GM12878 (cell line): ENCODE results near the gene CST6. TPM values are rescaled to one million over a fixed set of nuclear protein-coding genes. Genes with fewer than 3 reads are reported as not detected.

Source experiments
- ATAC-seq: fragments of 200-7000 bp; cut with Tn5 transposase; 3 replicates; pipeline ENCODE4 v1.9.1; 2020; ENCODE audit warnings: mild to moderate bottlenecking, moderate library complexity
- BruUV-seq: library from RNA; stranded (reverse); fragments of 400-500 nt; replicated peaks from 2 replicates; lab custom pipeline; 2021; lab: Mats Ljungman, UMichigan
- CTCF ChIA-PET: fragments of 300-600 bp; sonication (Branson Sonifier 250); formaldehyde crosslinking; extraction: SDS; loops from one replicate; lab custom pipeline; 2021; ENCODE audit warnings: inconsistent platforms; lab: Yijun Ruan, JAX
- POLR2A ChIA-PET: fragments of 350-600 bp; formaldehyde crosslinking; extraction: SDS; loops from one replicate; lab custom pipeline; 2021; ENCODE audit warnings: inconsistent platforms; lab: Charles Lee
- RAD21 ChIA-PET: fragments of 300-600 bp; sonication (Branson Sonifier 250); formaldehyde crosslinking; loops from one replicate; lab custom pipeline; 2023; ENCODE audit warnings: antibody characterized with exemption; ENCODE audit not compliant: unreplicated experiment; lab: Charles Lee
- SMC1A ChIA-PET: fragments of 300-600 bp; sonication (Branson Sonifier 250); formaldehyde crosslinking; loops from one replicate; lab custom pipeline; 2023; ENCODE audit not compliant: unreplicated experiment, uncharacterized antibody; lab: Charles Lee
- DNase-seq: peaks from one replicate; pipeline ENCODE4 v3.0.0-alpha.2; 2011; ENCODE audit warnings: low read depth, low spot score
- FAIRE-seq: peaks from 3 replicates; lab custom pipeline; 2011; peaks lifted over from hg19 to GRCh38; lab: Jason Lieb, UNC
- H2AFZ ChIP-seq: 2 replicates; pipeline ENCODE4 v1.6.0; 2011; ENCODE audit warnings: low read depth, low read length, control low read depth; ENCODE audit not compliant: control insufficient read depth
- H3K27ac ChIP-seq: 2 replicates; pipeline ENCODE4 v1.5.1; 2011; ENCODE audit warnings: control low read depth; ENCODE audit not compliant: control insufficient read depth, insufficient read depth
- H3K27me3 ChIP-seq, 2 experiments: replicated peaks in 1 of 2; 2 replicates each; pipeline versions ENCODE4 v1.6.0 to v1.6.1; 2011; ENCODE audit warnings: low read length in 1 of 2; ENCODE audit not compliant: control insufficient read depth in 2 of 2, insufficient read depth in 2 of 2
- H3K36me3 ChIP-seq, 2 experiments: 2 replicates each; pipeline ENCODE4 v1.5.1; 2011; ENCODE audit warnings: low read length in 1 of 2; ENCODE audit not compliant: control insufficient read depth in 2 of 2, insufficient read depth in 2 of 2
- H3K4me1 ChIP-seq: 2 replicates; pipeline ENCODE4 v1.6.1; 2011; ENCODE audit warnings: mild to moderate bottlenecking, low read length, moderate library complexity, mixed read lengths; ENCODE audit not compliant: control insufficient read depth, insufficient read depth
- H3K4me2 ChIP-seq: 2 replicates; pipeline ENCODE4 v1.6.0; 2011; ENCODE audit warnings: control low read depth; ENCODE audit not compliant: control insufficient read depth, insufficient read depth
- H3K4me3 ChIP-seq: fragments of 200-600 bp; sonication (generic); 2 replicates; pipeline ENCODE4 v1.5.1; 2016
- H3K79me2 ChIP-seq: 2 replicates; pipeline ENCODE4 v1.6.0; 2011; ENCODE audit warnings: low read length; ENCODE audit not compliant: control insufficient read depth, insufficient read depth
- H3K9ac ChIP-seq: 2 replicates; pipeline ENCODE4 v1.8.0; 2011; ENCODE audit warnings: low read length, control low read depth, mixed read lengths; ENCODE audit not compliant: control insufficient read depth, insufficient read depth
- H3K9me3 ChIP-seq: replicated peaks from 3 replicates; pipeline ENCODE4 v1.5.1; 2011; ENCODE audit warnings: mild to moderate bottlenecking, low read length; ENCODE audit not compliant: control insufficient read depth, insufficient read depth
- H4K20me1 ChIP-seq: 2 replicates; pipeline ENCODE4 v1.6.0; 2011; ENCODE audit not compliant: control insufficient read depth, insufficient read depth
- CREB1 ChIP-seq: IDR thresholded peaks from 2 replicates; pipeline ENCODE4 v1.6.1; 2012; ENCODE audit warnings: low read depth, mild to moderate bottlenecking, inconsistent platforms
- IRF5 ChIP-seq: fragments of 450-650 bp; IDR thresholded peaks from 2 replicates; pipeline ENCODE4 v1.6.1; 2017; ENCODE audit warnings: borderline replicate concordance
- POLR2A ChIP-seq: IDR thresholded peaks from 2 replicates; pipeline ENCODE4 v1.6.1; 2011; ENCODE audit warnings: low read depth, mild to moderate bottlenecking, low read length
- RAD21 ChIP-seq: IDR thresholded peaks from 2 replicates; pipeline ENCODE4 v1.6.1; 2011; ENCODE audit warnings: mild to moderate bottlenecking, low read depth, low read length, moderate library complexity; ENCODE audit not compliant: insufficient read depth
- STAT1 ChIP-seq: fragments of 450-650 bp; conservative IDR thresholded peaks from 2 replicates; pipeline ENCODE4 v1.6.1; 2014; ENCODE audit warnings: antibody characterized with exemption, mild to moderate bottlenecking
- WGBS: methylation state at CpG from one replicate; pipeline ENCODE4 v1.1.6; 2016; ENCODE audit warnings: low lambda C conversion rate; ENCODE audit not compliant: insufficient replicate concordance, insufficient coverage; ENCODE audit errors: missing lambda C conversion rate; 5-methylcytosine and 5-hydroxymethylcytosine counted together
- in situ Hi-C: fragments of 300-500 bp; cut with MboI; formaldehyde crosslinking; loops from 9 replicates; pipeline ENCODE4 v1.14.3; 2018; ENCODE audit warnings: mixed read lengths
- intact Hi-C: fragments of 100-400 bp; cut with micrococcal nuclease; formaldehyde crosslinking; loops from one replicate; pipeline ENCODE4 v1.14.2; 2022; ENCODE audit not compliant: unreplicated experiment
- polyA plus RNA-seq, 11 experiments: library from polyadenylated mRNA; depleted of rRNA in 4 of 11; unstranded in 6 of 11; stranded (reverse) in 5 of 11; fragments of >200 nt; fragmentation: Nextera tagmentation in 4 of 11; fragmentation: Illumina TruSeq in 1 of 11; extraction: Ambion mirVana in 4 of 11; extraction: Trizol in 1 of 11; gene quantifications; 1 replicate in 1 of 11; 2 replicates in 10 of 11; pipeline versions ENCODE4 v1.2.1 to v1.2.3, GENCODE V29; 2011 to 2016; ENCODE audit warnings: inconsistent platforms in 2 of 11, missing spikeins in 2 of 11, low read depth in 1 of 11
- total RNA-seq, 4 experiments: library from RNA; depleted of rRNA in 3 of 4; stranded (reverse); fragments of >200 nt in 3 of 4; fragmentation: Illumina TruSeq in 1 of 4; extraction: Trizol in 1 of 4; gene quantifications; 2 replicates each; pipeline versions ENCODE4 v1.2.1 to v1.2.3, GENCODE V29; 2013 to 2021

Gene CST6
- total and polyA plus RNA-seq, 10 of the 15 experiments (the other 5 are each of a cell fraction or from before 2014, with no cell fraction given) = not detected

DNA sequence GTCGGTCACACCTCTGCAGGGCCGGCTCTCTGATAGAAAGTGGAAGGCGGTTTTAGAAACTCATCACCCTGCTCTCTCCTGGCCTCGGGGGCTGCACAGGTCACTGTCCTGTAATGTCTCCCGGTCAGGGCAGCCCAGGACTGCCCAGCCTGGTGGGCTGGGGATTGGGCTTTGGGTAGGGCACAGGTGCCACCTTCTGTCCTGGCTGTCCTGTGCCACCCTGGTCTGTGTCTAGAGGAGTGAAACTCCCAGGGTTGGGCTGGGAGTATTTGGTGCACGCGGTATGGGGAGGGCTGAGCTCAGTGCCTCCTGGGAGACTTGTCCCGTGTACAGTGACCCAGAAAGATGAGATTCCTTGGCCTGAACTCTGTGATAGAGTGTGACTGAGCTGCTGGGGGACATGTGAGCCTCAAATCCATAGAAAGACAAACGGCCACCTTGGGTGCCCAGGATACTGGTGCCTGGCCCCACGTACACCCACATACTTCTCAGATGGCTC, 32.5 kb upstream of the CST6 start:
- Histone ChIP-seq H3K27ac (no peak overlapping the region), H4K20me1 (no peaks in the 10 kb centered on the region), H3K9me3 (no peaks in the 10 kb centered on the region), H3K4me2 (no peak overlapping the region), H2AFZ (no peak overlapping the region), H3K4me1 (no peaks in the 10 kb centered on the region), H3K79me2 (no peaks in the 10 kb centered on the region), H3K9ac (no peak overlapping the region), H3K36me3 (peaks cover 2 to 20% of the 10 kb centered on the region in 2 experiments; a peak in 3 of 4 replicates), H3K4me3 (no peak overlapping the region), H3K27me3 (no peaks in the 10 kb centered on the region)
- ChIA-PET CTCF (interaction anchor here (1.7 kb wide), 1 partner anchor 95 kb away, joined by 4 read pairs; no protein-coding TSS in a partner anchor), POLR2A (interaction anchor here (0.5 to 0.6 kb wide), 2 partner anchors 19 to 142 kb away, joined by 4 to 5 read pairs; no protein-coding TSS in a partner anchor), SMC1A (no interaction called here), RAD21 (no interaction called here)
- WGBS = 85% methylated on average over 10 of the region's 10 CpGs
- DNase-seq = no peak
- BruUV-seq = no TSS peak
- intact Hi-C loops = no loop called here
- no peak for FAIRE-seq
- in situ Hi-C loops = no loop called here
- TF ChIP-seq RAD21 (no peak), POLR2A (peak; percentile 62), STAT1 (no peak), IRF5 (no peak), CREB1 (no peak)
- no peak; the same call in 1 of the 3 replicates for ATAC-seq
